Astrocyte (in vitro differentiated cells and primary cell): ENCODE results near the gene NSUN6. TPM values are rescaled to one million over a fixed set of nuclear protein-coding genes. Genes with fewer than 3 reads are reported as not detected.
A peak's percentile ranks its signal among the peaks of the same experiment; 100 is the strongest.

Experiments used
- DNase-seq: peaks from one replicate; pipeline ENCODE4 v3.0.0-alpha.2; 2010; ENCODE audit warnings: low read depth
- FAIRE-seq: peaks from 2 replicates; lab custom pipeline; 2011; peaks lifted over from hg19 to GRCh38; lab: Jason Lieb, UNC
- H2AFZ ChIP-seq: 2 replicates; pipeline ENCODE4 v1.6.0; 2012; ENCODE audit warnings: low read depth, low read length, inconsistent platforms
- H3K27ac ChIP-seq: 2 replicates; pipeline ENCODE4 v1.5.1; 2011; ENCODE audit warnings: low read depth, low read length, inconsistent platforms
- H3K27me3 ChIP-seq: 2 replicates; pipeline ENCODE4 v1.6.0; 2011; ENCODE audit warnings: low read length, inconsistent platforms; ENCODE audit not compliant: insufficient read depth
- H3K36me3 ChIP-seq: 2 replicates; pipeline ENCODE4 v1.5.1; 2011; ENCODE audit warnings: low read length, inconsistent platforms; ENCODE audit not compliant: insufficient read depth
- H3K4me1 ChIP-seq: 2 replicates; pipeline ENCODE4 v1.5.1; 2011; ENCODE audit warnings: low read length, inconsistent platforms; ENCODE audit not compliant: insufficient read depth
- H3K4me2 ChIP-seq: 2 replicates; pipeline ENCODE4 v1.6.0; 2012; ENCODE audit warnings: low read length, inconsistent platforms
- H3K4me3 ChIP-seq: 2 replicates; pipeline ENCODE4 v1.5.1; 2011; ENCODE audit warnings: low read depth, mild to moderate bottlenecking, low read length, inconsistent platforms; ENCODE audit not compliant: insufficient read depth
- H3K79me2 ChIP-seq: 2 replicates; pipeline ENCODE4 v1.6.0; 2012; ENCODE audit warnings: mild to moderate bottlenecking, low read length, inconsistent platforms; ENCODE audit not compliant: insufficient read depth
- H3K9ac ChIP-seq: 2 replicates; pipeline ENCODE4 v1.6.0; 2012; ENCODE audit warnings: mild to moderate bottlenecking, low read length, inconsistent platforms
- H3K9me3 ChIP-seq: 2 replicates; pipeline ENCODE4 v1.5.1; 2012; ENCODE audit warnings: low read depth, mild to moderate bottlenecking, low read length, inconsistent platforms; ENCODE audit not compliant: insufficient read depth
- H4K20me1 ChIP-seq: 2 replicates; pipeline ENCODE4 v1.6.0; 2012; ENCODE audit warnings: low read length, inconsistent platforms; ENCODE audit not compliant: insufficient read depth
- H3K27ac Mint-ChIP-seq: one replicate; pipeline ENCODE4 v1.8.0; 2021; ENCODE audit warnings: mild to moderate bottlenecking, mixed read lengths; ENCODE audit not compliant: unreplicated experiment
- H3K27me3 Mint-ChIP-seq: one replicate; pipeline ENCODE4 v1.8.0; 2021; ENCODE audit warnings: low read depth, mixed read lengths; ENCODE audit not compliant: unreplicated experiment
- H3K36me3 Mint-ChIP-seq: one replicate; pipeline ENCODE4 v1.8.0; 2021; ENCODE audit warnings: low read depth, mixed read lengths; ENCODE audit not compliant: unreplicated experiment
- H3K4me1 Mint-ChIP-seq: one replicate; pipeline ENCODE4 v1.8.0; 2021; ENCODE audit warnings: low read depth, mixed read lengths; ENCODE audit not compliant: unreplicated experiment
- H3K4me3 Mint-ChIP-seq: one replicate; pipeline ENCODE4 v1.8.0; 2021; ENCODE audit warnings: mild to moderate bottlenecking, moderate library complexity, mixed read lengths; ENCODE audit not compliant: unreplicated experiment
- H3K9me3 Mint-ChIP-seq: one replicate; pipeline ENCODE4 v1.8.0; 2021; ENCODE audit warnings: mild to moderate bottlenecking, mixed read lengths; ENCODE audit not compliant: unreplicated experiment
- CTCF ChIP-seq: IDR thresholded peaks from 2 replicates; pipeline ENCODE4 v1.5.1; 2011; ENCODE audit warnings: low read depth, mild to moderate bottlenecking, inconsistent platforms, low read length, moderate library complexity; ENCODE audit not compliant: insufficient read depth
- EZH2 ChIP-seq: IDR thresholded peaks from 2 replicates; pipeline ENCODE4 v1.6.1; 2012; ENCODE audit warnings: mild to moderate bottlenecking, low read length, inconsistent platforms; ENCODE audit not compliant: insufficient read depth
- total RNA-seq: library from RNA; stranded (reverse); gene quantifications from 2 replicates; pipeline ENCODE4 v1.2.1, GENCODE V29; 2021

NSUN6 gene
- total RNA-seq, 1 donor from 2014 or later: 7.3 TPM

GRCh38 chr10:18523858-18524257 is 127.5 kb downstream of the NSUN6 start:
- no peak overlapping the region for H3K4me3 Mint-ChIP-seq
- H3K36me3 ChIP-seq: no peaks in the 10 kb centered on the region
- H3K79me2 ChIP-seq: no peaks in the 10 kb centered on the region
- no peaks in the 10 kb centered on the region for H3K4me1 Mint-ChIP-seq
- no peaks in the 10 kb centered on the region for H3K27me3 Mint-ChIP-seq
- no peak overlapping the region for H3K27ac Mint-ChIP-seq
- H3K9me3 Mint-ChIP-seq: peaks cover 2% of the 10 kb centered on the region
- H3K27me3 ChIP-seq: no peaks in the 10 kb centered on the region
- H3K9me3 ChIP-seq: no peaks in the 10 kb centered on the region
- H4K20me1 ChIP-seq: no peaks in the 10 kb centered on the region
- DNase-seq (no peak), FAIRE-seq (no peak)
- H3K9ac ChIP-seq: no peak overlapping the region
- no peak overlapping the region for H3K4me3 ChIP-seq
- no peak overlapping the region for H2AFZ ChIP-seq
- TF ChIP-seq EZH2 (no peak), CTCF (no peak)
- no peaks in the 10 kb centered on the region for H3K4me1 ChIP-seq
- no peaks in the 10 kb centered on the region for H3K36me3 Mint-ChIP-seq
- H3K4me2 ChIP-seq: no peak overlapping the region
- no peak overlapping the region for H3K27ac ChIP-seq

GRCh38 chr10:18523025-18523424 is 128.4 kb downstream of the NSUN6 start:
- Histone ChIP-seq H3K79me2 (no peaks in the 10 kb centered on the region), H3K27me3 (no peaks in the 10 kb centered on the region), H3K4me1 (no peaks in the 10 kb centered on the region), H3K4me3 (no peak overlapping the region), H3K4me2 (no peak overlapping the region), H3K9ac (no peak overlapping the region), H3K27ac (no peak overlapping the region), H4K20me1 (no peaks in the 10 kb centered on the region), H3K36me3 (no peaks in the 10 kb centered on the region), H2AFZ (no peak overlapping the region), H3K9me3 (no peaks in the 10 kb centered on the region)
- Mint-ChIP-seq H3K4me1 (no peaks in the 10 kb centered on the region), H3K9me3 (peaks cover 2% of the 10 kb centered on the region), H3K27ac (no peak overlapping the region), H3K36me3 (no peaks in the 10 kb centered on the region), H3K27me3 (no peaks in the 10 kb centered on the region), H3K4me3 (no peak overlapping the region)
- no peak for TF ChIP-seq EZH2
- no peak for TF ChIP-seq CTCF
- FAIRE-seq: no peak
- DNase-seq: peak; percentile 11

GRCh38 chr10:18516851-18517250 is 134.5 kb downstream of the NSUN6 start:
- FAIRE-seq (no peak), DNase-seq (no peak)
- Mint-ChIP-seq H3K36me3 (no peaks in the 10 kb centered on the region), H3K4me3 (no peak overlapping the region), H3K9me3 (no peaks in the 10 kb centered on the region), H3K4me1 (no peaks in the 10 kb centered on the region), H3K27me3 (no peaks in the 10 kb centered on the region), H3K27ac (no peak overlapping the region)
- no peaks in the 10 kb centered on the region for H4K20me1 ChIP-seq
- H3K4me2 ChIP-seq: no peak overlapping the region
- H3K4me1 ChIP-seq: no peaks in the 10 kb centered on the region
- no peak overlapping the region for H3K4me3 ChIP-seq
- no peak for TF ChIP-seq EZH2
- TF ChIP-seq CTCF: no peak
- H3K27ac ChIP-seq: no peak overlapping the region
- no peaks in the 10 kb centered on the region for H3K27me3 ChIP-seq
- H3K36me3 ChIP-seq: no peaks in the 10 kb centered on the region
- H3K9me3 ChIP-seq: no peaks in the 10 kb centered on the region
- H3K79me2 ChIP-seq: no peaks in the 10 kb centered on the region
- H2AFZ ChIP-seq: no peak overlapping the region
- H3K9ac ChIP-seq: no peak overlapping the region
